ENCODE measurements around the gene OTUD7B.

DNA sequence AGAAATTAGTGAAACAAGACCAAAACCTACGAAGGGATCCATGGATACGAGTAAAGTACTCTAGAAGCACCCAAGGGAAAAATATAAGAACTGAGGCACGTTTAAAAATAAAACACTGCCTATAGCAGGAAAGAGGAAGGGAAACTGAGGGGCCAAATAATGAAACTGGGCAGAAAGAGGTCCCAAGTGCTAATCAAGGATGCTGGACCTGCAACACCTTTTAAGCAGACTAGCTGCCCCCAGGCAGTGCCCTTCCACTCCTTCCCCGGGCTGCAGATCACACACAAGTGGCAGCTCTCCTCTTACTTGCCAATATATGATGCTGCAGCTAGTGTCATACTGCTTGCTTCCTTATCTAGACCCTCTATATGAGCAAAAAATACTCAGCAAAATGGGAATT is 7.6 kb upstream of the OTUD7B start:
- no peak for TF ChIP-seq EP300 (IDR thresholded peaks at IDR 0.05; ENCODE audit: borderline replicate concordance)
- no peak for TF ChIP-seq RAD21 (IDR thresholded peaks at IDR 0.05; ENCODE audit: low read depth)
- no peak for TF ChIP-seq TCF12 (IDR thresholded peaks at IDR 0.05; ENCODE audit: low read depth)
- TF ChIP-seq, protein P1, sequence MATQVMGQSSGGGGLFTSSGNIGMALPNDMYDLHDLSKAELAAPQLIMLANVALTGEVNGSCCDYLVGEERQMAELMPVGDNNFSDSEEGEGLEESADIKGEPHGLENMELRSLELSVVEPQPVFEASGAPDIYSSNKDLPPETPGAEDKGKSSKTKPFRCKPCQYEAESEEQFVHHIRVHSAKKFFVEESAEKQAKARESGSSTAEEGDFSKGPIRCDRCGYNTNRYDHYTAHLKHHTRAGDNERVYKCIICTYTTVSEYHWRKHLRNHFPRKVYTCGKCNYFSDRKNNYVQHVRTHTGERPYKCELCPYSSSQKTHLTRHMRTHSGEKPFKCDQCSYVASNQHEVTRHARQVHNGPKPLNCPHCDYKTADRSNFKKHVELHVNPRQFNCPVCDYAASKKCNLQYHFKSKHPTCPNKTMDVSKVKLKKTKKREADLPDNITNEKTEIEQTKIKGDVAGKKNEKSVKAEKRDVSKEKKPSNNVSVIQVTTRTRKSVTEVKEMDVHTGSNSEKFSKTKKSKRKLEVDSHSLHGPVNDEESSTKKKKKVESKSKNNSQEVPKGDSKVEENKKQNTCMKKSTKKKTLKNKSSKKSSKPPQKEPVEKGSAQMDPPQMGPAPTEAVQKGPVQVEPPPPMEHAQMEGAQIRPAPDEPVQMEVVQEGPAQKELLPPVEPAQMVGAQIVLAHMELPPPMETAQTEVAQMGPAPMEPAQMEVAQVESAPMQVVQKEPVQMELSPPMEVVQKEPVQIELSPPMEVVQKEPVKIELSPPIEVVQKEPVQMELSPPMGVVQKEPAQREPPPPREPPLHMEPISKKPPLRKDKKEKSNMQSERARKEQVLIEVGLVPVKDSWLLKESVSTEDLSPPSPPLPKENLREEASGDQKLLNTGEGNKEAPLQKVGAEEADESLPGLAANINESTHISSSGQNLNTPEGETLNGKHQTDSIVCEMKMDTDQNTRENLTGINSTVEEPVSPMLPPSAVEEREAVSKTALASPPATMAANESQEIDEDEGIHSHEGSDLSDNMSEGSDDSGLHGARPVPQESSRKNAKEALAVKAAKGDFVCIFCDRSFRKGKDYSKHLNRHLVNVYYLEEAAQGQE (IDR thresholded peaks at IDR 0.05; ENCODE audit: low read depth), result no peak
- no peak for TF ChIP-seq CREB1 (IDR thresholded peaks at IDR 0.05; ENCODE audit: low read depth)
- TF ChIP-seq EGR1 (IDR thresholded peaks at IDR 0.05), result no peak
- no peak for TF ChIP-seq FOXM1 (IDR thresholded peaks at IDR 0.05; ENCODE audit: borderline replicate concordance, low read depth)
- TF ChIP-seq CEBPB (IDR thresholded peaks at IDR 0.05), result no peak
- no peak for TF ChIP-seq YY1 (IDR thresholded peaks at IDR 0.05; ENCODE audit: low read depth)
- TF ChIP-seq, protein P2, sequence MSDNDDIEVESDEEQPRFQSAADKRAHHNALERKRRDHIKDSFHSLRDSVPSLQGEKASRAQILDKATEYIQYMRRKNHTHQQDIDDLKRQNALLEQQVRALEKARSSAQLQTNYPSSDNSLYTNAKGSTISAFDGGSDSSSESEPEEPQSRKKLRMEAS (IDR thresholded peaks at IDR 0.05), result no peak
- no peak for TF ChIP-seq TAF1 (IDR thresholded peaks at IDR 0.05; ENCODE audit: low read depth)
- TF ChIP-seq TEAD4 (IDR thresholded peaks at IDR 0.05), result no peak
- TF ChIP-seq ZBTB7A (IDR thresholded peaks at IDR 0.05; ENCODE audit: low read depth), result no peak

Data from Ishikawa (cell line).